Caco-2 (cell line): Measurements from ENCODE around the gene MRPL42. TPM values are rescaled to one million over a fixed set of nuclear protein-coding genes. Genes with fewer than 3 reads are reported as not detected.

ENCODE experiments used
- BruUV-seq: library from RNA; stranded (reverse); fragments of 400-500 nt; replicated peaks from 2 replicates; lab custom pipeline; 2021; lab: Mats Ljungman, UMichigan
- CTCF ChIA-PET: fragments of 300-600 bp; sonication (Branson Sonifier 250); formaldehyde crosslinking; loops from one replicate; lab custom pipeline; 2022; ENCODE audit warnings: antibody characterized with exemption; lab: Charles Lee
- POLR2A ChIA-PET: fragments of 300-600 bp; sonication (Branson Sonifier 250); formaldehyde crosslinking; loops from one replicate; lab custom pipeline; 2022; ENCODE audit warnings: antibody characterized with exemption; lab: Charles Lee
- DNase-seq, 2 experiments: peaks; one replicate each; pipeline versions ENCODE4 v3.0.0 to v3.0.0-alpha.2; 2020 to 2022
- H3K27me3 ChIP-seq: replicated peaks from 2 replicates; pipeline ENCODE4 v1.6.0; 2011; ENCODE audit warnings: low read length; ENCODE audit not compliant: control insufficient read depth, insufficient read depth
- H3K36me3 ChIP-seq: 2 replicates; pipeline ENCODE4 v1.5.1; 2011; ENCODE audit warnings: low read length; ENCODE audit not compliant: control insufficient read depth, insufficient read depth
- H3K4me1 ChIP-seq: fragments of 250-450 bp; sonication (Bioruptor Pico); 2 replicates; pipeline ENCODE4 v1.5.1; 2020; ENCODE audit warnings: mild to moderate bottlenecking
- H3K4me3 ChIP-seq: 2 replicates; pipeline ENCODE4 v1.5.1; 2011; ENCODE audit warnings: low read depth, mild to moderate bottlenecking, control low read depth, low read length
- H3K9me3 ChIP-seq: fragments of 250-450 bp; sonication (Bioruptor Pico); 2 replicates; pipeline ENCODE4 v1.5.1; 2020; ENCODE audit warnings: mild to moderate bottlenecking, moderate library complexity
- H3K27ac Mint-ChIP-seq: one replicate; pipeline ENCODE4 v1.8.0; 2022; ENCODE audit warnings: mixed read lengths; ENCODE audit not compliant: unreplicated experiment
- H3K27me3 Mint-ChIP-seq: one replicate; pipeline ENCODE4 v1.8.0; 2022; ENCODE audit warnings: mixed read lengths; ENCODE audit not compliant: insufficient read depth, unreplicated experiment
- H3K36me3 Mint-ChIP-seq: one replicate; pipeline ENCODE4 v1.8.0; 2022; ENCODE audit warnings: mild to moderate bottlenecking, mixed read lengths; ENCODE audit not compliant: insufficient read depth, unreplicated experiment
- H3K4me1 Mint-ChIP-seq: one replicate; pipeline ENCODE4 v1.8.0; 2022; ENCODE audit warnings: low read depth, mixed read lengths; ENCODE audit not compliant: unreplicated experiment
- H3K4me3 Mint-ChIP-seq: one replicate; pipeline ENCODE4 v1.8.0; 2022; ENCODE audit warnings: mild to moderate bottlenecking, moderate library complexity, mixed read lengths; ENCODE audit not compliant: unreplicated experiment
- H3K9me3 Mint-ChIP-seq: one replicate; pipeline ENCODE4 v1.8.0; 2022; ENCODE audit warnings: mixed read lengths; ENCODE audit not compliant: unreplicated experiment
- CTCF ChIP-seq, 2 experiments: fragments of 200-600 bp in 1 of 2; IDR thresholded peaks; 1 replicate in 1 of 2; 2 replicates in 1 of 2; pipeline versions ENCODE4 v1.5.1 to v1.8.0; 2011 to 2022; ENCODE audit warnings: antibody characterized with exemption in 1 of 2, control low read depth in 1 of 2, inconsistent platforms in 1 of 2, low read depth in 1 of 2, low read length in 1 of 2, mild to moderate bottlenecking in 1 of 2, moderate library complexity in 1 of 2; ENCODE audit not compliant: insufficient read depth in 1 of 2, severe bottlenecking in 1 of 2, unreplicated experiment in 1 of 2
- intact Hi-C: fragments of 100-400 bp; cut with micrococcal nuclease; formaldehyde crosslinking; loops from one replicate; pipeline ENCODE4 v1.10.0; 2022; ENCODE audit not compliant: unreplicated experiment
- total RNA-seq: library from RNA; stranded (reverse); gene quantifications from 2 replicates; pipeline ENCODE4 v1.2.3, GENCODE V29; 2022

Gene MRPL42
- total RNA-seq, 1 experiment from 2014 or later = 77.0 TPM

- TF ChIP-seq CTCF (IDR thresholded peaks at IDR 0.05; ENCODE audit: insufficient read depth in 1 of 2, low read depth in 1 of 2, low read length in 1 of 2, severe bottlenecking in 1 of 2, unreplicated experiment in 1 of 2) = no peak
- H3K36me3 Mint-ChIP-seq = peaks cover 16% of the 10 kb centered on the region
- intact Hi-C loops = no loop called here
- no peak overlapping the region for H3K27ac Mint-ChIP-seq
- ChIA-PET POLR2A (no interaction called here), CTCF (interaction anchor here (0.7 kb wide), 1 partner anchor 784 kb away, joined by 3 read pairs; no protein-coding TSS in a partner anchor)
- H3K27me3 Mint-ChIP-seq = no peaks in the 10 kb centered on the region
- H3K36me3 ChIP-seq = no peaks in the 10 kb centered on the region
- no TSS peak for BruUV-seq
- H3K9me3 ChIP-seq = no peaks in the 10 kb centered on the region
- peaks cover 30% of the 10 kb centered on the region for H3K4me1 Mint-ChIP-seq
- no peak overlapping the region for H3K4me3 ChIP-seq
- no peak for DNase-seq
- H3K4me3 Mint-ChIP-seq = no peak overlapping the region
- H3K9me3 Mint-ChIP-seq = no peaks in the 10 kb centered on the region
- H3K27me3 ChIP-seq = no peaks in the 10 kb centered on the region
- peaks cover 6% of the 10 kb centered on the region; the same call in 1 of the 2 replicates for H3K4me1 ChIP-seq
Measured at GRCh38 chr12:93426412-93426805, 40.9 kb upstream of the MRPL42 start.

GRCh38 chr12:93427779-93428564, 39.3 kb upstream of the MRPL42 start:
- BruUV-seq = no TSS peak
- TF ChIP-seq CTCF (IDR thresholded peaks at IDR 0.05; ENCODE audit: insufficient read depth in 1 of 2, low read depth in 1 of 2, low read length in 1 of 2, severe bottlenecking in 1 of 2, unreplicated experiment in 1 of 2) = no peak
- Mint-ChIP-seq H3K27ac (no peak overlapping the region), H3K9me3 (no peaks in the 10 kb centered on the region), H3K4me1 (peaks cover 30% of the 10 kb centered on the region), H3K4me3 (no peak overlapping the region), H3K36me3 (peaks cover 16% of the 10 kb centered on the region), H3K27me3 (no peaks in the 10 kb centered on the region)
- Histone ChIP-seq H3K9me3 (no peaks in the 10 kb centered on the region), H3K4me1 (peaks cover 6% of the 10 kb centered on the region; the same call in 1 of the 2 replicates), H3K36me3 (no peaks in the 10 kb centered on the region), H3K4me3 (no peak overlapping the region), H3K27me3 (no peaks in the 10 kb centered on the region)
- intact Hi-C loops = no loop called here
- ChIA-PET POLR2A (no interaction called here), CTCF (no interaction called here)
- no peak for DNase-seq

GRCh38 chr12:93429448-93429847, 37.9 kb upstream of the MRPL42 start:
- BruUV-seq = no TSS peak
- Mint-ChIP-seq H3K4me3 (no peak overlapping the region), H3K9me3 (no peaks in the 10 kb centered on the region), H3K4me1 (peaks cover 30% of the 10 kb centered on the region), H3K27ac (no peak overlapping the region), H3K36me3 (peaks cover 16% of the 10 kb centered on the region), H3K27me3 (no peaks in the 10 kb centered on the region)
- H3K36me3 ChIP-seq = no peaks in the 10 kb centered on the region
- H3K4me3 ChIP-seq = no peak overlapping the region
- TF ChIP-seq CTCF (IDR thresholded peaks at IDR 0.05; ENCODE audit: insufficient read depth in 1 of 2, low read depth in 1 of 2, low read length in 1 of 2, severe bottlenecking in 1 of 2, unreplicated experiment in 1 of 2) = no peak
- H3K4me1 ChIP-seq = peaks cover 6% of the 10 kb centered on the region; the same call in 1 of the 2 replicates
- no peaks in the 10 kb centered on the region for H3K9me3 ChIP-seq
- no peaks in the 10 kb centered on the region for H3K27me3 ChIP-seq
- ChIA-PET POLR2A (no interaction called here), CTCF (interaction anchor here (0.7 to 1.0 kb wide), 3 partner anchors 10 to 673 kb away, joined by 3 to 6 read pairs (median 4); no protein-coding TSS in a partner anchor)
- DNase-seq = no peak
- intact Hi-C loops = no loop called here
